Measurements from ENCODE around the gene NKPD1. TPM values are rescaled to one million over a fixed set of nuclear protein-coding genes. Genes with fewer than 3 reads are reported as not detected.

The NKPD1 gene, protein sequence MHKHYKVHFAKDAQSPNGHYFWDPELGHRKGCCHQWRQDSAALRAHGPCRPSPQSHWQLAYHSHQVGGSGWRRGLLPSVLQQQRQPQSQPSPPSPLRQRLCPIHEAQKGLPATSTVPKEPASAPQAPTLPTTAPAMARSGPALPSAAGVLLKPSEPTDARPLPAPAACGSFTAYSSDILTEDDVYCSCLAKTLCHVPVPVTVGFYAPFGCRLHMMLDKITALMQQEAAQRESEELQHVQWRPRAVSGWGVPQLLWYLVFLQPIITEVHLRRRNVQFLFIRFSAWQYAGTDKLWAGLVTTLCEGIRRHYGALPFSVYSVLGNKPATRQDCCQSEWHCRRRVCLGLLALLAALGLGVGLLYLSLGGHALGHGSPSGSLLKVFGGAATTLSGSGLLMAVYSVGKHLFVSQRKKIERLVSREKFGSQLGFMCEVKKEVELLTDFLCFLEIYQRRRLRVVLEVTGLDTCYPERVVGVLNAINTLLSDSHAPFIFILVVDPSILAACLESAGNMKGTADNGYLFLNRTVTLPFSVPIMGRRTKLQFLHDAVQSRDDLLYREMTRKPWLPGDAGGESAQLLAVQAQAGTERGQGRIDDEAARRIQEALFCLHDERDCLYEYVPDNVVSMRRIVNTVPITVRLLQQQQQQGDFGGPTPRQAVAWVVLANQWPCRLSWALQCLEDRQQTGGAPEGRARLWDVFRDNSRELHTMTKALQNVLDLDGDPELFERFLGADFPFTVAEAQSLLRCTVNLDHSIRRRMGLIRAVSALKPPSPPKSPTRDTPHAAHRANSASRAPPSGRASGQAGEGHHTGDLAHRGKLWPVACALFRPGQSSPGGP
- total RNA-seq, result not detected in 2 replicates

DNA sequence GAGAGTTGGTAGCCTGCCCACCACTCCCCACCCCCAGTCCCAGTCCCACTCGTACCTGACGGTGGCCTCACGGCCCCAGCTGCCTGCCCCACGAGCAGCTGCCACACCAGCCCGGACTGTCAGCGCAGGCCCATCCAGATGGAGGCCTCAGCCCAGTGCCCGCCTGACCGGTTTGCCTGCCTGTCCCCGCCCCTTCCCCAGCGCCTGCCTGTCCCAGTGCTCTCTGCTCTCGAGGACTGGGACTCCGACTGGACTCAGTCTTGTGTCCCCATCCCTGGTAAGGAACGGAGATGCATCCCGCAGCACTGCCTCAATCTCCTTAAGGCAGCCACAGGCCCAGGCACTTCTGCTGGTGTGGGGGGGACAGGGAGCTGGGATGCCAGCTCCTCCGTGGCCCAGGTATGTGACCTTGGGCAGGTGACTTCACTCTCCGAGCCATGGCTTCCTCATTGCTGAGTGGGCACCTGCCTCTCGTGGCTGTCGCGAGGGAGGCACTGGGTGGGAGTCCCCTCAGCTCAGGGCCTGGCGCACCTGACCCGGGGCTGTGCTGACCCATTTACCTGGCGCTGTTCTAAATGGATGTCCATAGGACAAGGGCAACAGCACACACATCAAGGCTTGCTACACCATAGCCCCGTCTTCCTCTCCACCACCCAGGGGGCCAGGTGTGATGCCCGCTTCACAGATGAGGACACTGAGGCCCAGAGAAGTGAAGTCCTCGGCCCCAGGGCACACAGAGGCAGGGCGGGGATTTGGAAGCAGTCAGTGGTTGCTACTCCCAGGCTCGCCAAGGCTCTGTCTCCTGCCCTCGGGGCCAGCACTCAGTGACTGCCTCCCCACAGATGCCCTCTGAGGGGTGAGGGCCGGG lies at the start of gene NKPD1:
Gene NKPD1, minus strand, starts transcription at position 113 of the 868 bp plus-strand sequence. CDS start 832 bp downstream, outside the sequence.

DNA sequence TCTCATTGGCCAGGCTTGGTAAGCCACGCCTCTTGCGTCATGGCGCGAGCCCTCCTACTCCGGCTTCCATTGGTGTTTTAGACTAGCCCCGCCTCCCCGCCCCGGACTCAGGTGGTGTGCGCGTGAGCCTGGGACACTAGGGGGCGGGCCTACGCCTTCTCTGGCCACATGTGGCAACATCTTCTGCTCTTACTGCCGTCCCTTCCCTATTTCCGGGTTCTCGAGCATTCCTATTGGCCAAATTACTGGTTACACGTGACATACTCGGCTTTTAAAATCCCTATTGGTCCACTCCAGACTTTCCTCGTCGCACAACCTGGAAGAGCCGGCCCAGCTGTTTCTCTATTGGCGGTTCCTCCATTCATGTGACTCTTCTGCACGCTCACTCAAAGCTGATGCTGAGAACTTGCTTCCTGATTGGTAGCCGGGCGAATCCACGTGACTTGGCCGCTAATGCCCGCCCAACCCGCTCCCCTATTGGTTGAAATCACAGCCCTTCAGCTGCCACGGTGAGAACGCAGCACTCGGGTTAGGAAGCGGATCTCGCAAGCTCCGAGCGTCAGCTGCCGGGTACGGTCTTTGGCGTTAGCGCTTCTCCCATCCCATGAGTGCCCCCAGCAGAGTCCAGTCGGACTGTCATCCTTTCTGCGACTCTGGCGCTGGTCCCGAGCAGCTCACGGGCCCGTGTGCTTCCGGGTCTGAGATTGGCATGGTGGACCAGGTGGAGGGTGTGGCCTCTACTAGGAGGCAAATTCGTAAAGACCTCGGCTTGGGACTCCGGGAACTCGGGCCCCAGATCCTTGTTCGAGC lies 17.7 kb upstream of the NKPD1 start, which contains the start of gene BLOC1S3:
Gene BLOC1S3, plus strand, starts transcription at position 523 of the 810 bp plus-strand sequence. CDS start 513 bp downstream, outside the sequence.

GRCh38 chr19:45177817-45178261 lies 17.1 kb upstream of the NKPD1 start, which contains the start of gene TRAPPC6A:
Gene TRAPPC6A, minus strand, starts transcription at chr19:45178237. Its CDS starts 19 bp downstream, at chr19:45178218.

Other genes with a start within 250 kb of the NKPD1 start
- gene APOC1, start 246.4 kb downstream of the NKPD1 start, total RNA-seq, result 14.9 and 38.3 TPM in 2 replicates
- gene APOC4, start 218.7 kb downstream of the NKPD1 start, total RNA-seq, result not detected in 2 replicates
- not detected in 2 replicates for gene APOC2, start 214.9 kb downstream of the NKPD1 start, total RNA-seq
- 69.3 and 81.6 TPM in 2 replicates for gene CLPTM1, start 205.6 kb downstream of the NKPD1 start, total RNA-seq
- gene RELB, start 159.5 kb downstream of the NKPD1 start, total RNA-seq, result 7.0 and 16.4 TPM in 2 replicates
- 48.0 and 49.4 TPM in 2 replicates for gene CLASRP, start 121.9 kb downstream of the NKPD1 start, total RNA-seq
- gene ZNF296, start 84.5 kb downstream of the NKPD1 start, total RNA-seq, result not detected in 2 replicates
- gene GEMIN7, start 81.7 kb downstream of the NKPD1 start, total RNA-seq, result 37.7 and 40.5 TPM in 2 replicates
- gene PPP1R37, start 67.8 kb downstream of the NKPD1 start, total RNA-seq, result 22.4 and 23.3 TPM in 2 replicates
- 13.0 and 17.2 TPM in 2 replicates for gene TRAPPC6A, start 17.3 kb upstream of the NKPD1 start, total RNA-seq
- gene BLOC1S3, start 17.8 kb upstream of the NKPD1 start, total RNA-seq, result 4.5 and 9.2 TPM in 2 replicates
- 0.18 and 1.1 TPM in 2 replicates for gene EXOC3L2, start 84.4 kb upstream of the NKPD1 start, total RNA-seq
- gene MARK4, start 90.3 kb upstream of the NKPD1 start, total RNA-seq, result 12.3 and 15.7 TPM in 2 replicates
- 1.8 TPM in 1 of 2 replicates, not detected in the other for gene CKM, start 161.9 kb upstream of the NKPD1 start, total RNA-seq
- gene KLC3, start 179.8 kb upstream of the NKPD1 start, total RNA-seq, result 1.1 TPM in 1 of 2 replicates, not detected in the other
- gene ERCC2, start 209.6 kb upstream of the NKPD1 start, total RNA-seq, result 34.0 and 60.1 TPM in 2 replicates
- gene PPP1R13L, start 244.1 kb upstream of the NKPD1 start, total RNA-seq, result 5.0 and 6.0 TPM in 2 replicates
- gene POLR1G, start 245.7 kb upstream of the NKPD1 start, total RNA-seq, result 5.0 and 8.1 TPM in 2 replicates